ENCODE measurements around the gene LRPAP1.
"Not testable (repeated sequence)": the region's sequence is repeated elsewhere in the genome, so short reads cannot be mapped to it uniquely, and the experiment has no call there.

The LRPAP1 gene

DNA sequence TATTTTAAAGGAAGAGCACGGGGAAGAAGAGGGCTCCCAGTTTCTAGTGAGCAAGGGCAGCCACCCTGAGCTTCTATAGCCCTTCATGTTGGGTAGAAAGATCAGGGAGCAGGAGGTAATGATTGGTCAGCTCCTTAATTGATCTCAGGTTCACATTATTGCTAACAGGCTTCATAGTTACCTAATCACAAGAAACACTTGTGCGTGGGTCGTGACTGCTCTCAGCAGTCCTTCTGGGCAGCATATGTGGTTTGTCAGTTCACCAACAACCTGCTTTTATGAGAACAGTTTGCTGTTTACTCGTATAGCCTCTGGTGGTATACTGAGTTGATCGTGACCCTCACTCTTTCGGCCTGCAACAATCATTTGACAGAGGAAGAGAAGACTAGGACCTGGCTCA is 73.9 kb downstream of the LRPAP1 start:
- Histone ChIP-seq H3K4me3 (ENCODE audit: insufficient read depth, low read depth, low read length) (no peak overlapping the region), H3K27me3 (ENCODE audit: control insufficient read depth, insufficient read depth, low read length, poor library complexity, severe bottlenecking) (peaks cover 20% of the 10 kb centered on the region), H3K9me3 (ENCODE audit: control insufficient read depth, low read length) (no peaks in the 10 kb centered on the region), H3K36me3 (ENCODE audit: control insufficient read depth, insufficient read depth, low read length) (no peaks in the 10 kb centered on the region), H3K4me1 (ENCODE audit: control insufficient read depth, insufficient read depth, low read length) (no peaks in the 10 kb centered on the region), H3K27ac (ENCODE audit: insufficient read depth, low read depth, low read length, poor library complexity, severe bottlenecking) (no peak overlapping the region)
- 92 to 93% methylated on average over 6 of the region's 6 CpGs for WGBS, 2 experiments

- H3K4me3 ChIP-seq (ENCODE audit: insufficient read depth, low read depth, low read length); H3K4me1 ChIP-seq (ENCODE audit: control insufficient read depth, insufficient read depth, low read length); H3K9me3 ChIP-seq (ENCODE audit: control insufficient read depth, low read length); H3K36me3 ChIP-seq (ENCODE audit: control insufficient read depth, insufficient read depth, low read length); H3K27ac ChIP-seq (ENCODE audit: insufficient read depth, low read depth, low read length, poor library complexity, severe bottlenecking); H3K27me3 ChIP-seq (ENCODE audit: control insufficient read depth, insufficient read depth, low read length, poor library complexity, severe bottlenecking): not testable (repeated sequence)
- 88 to 96% methylated on average over 2 to 3 of the region's 3 CpGs for WGBS, 2 experiments
These were observed 76.6 kb downstream of the LRPAP1 start for GRCh38 chr4:3455596-3455995.

Measured in ectodermal cell (in vitro differentiated cells).